Thoracic aorta (tissue), 2 donors: ENCODE results near the gene TFEB. TPM values are rescaled to one million over a fixed set of nuclear protein-coding genes. Genes with fewer than 3 reads are reported as not detected.

Source experiments
- ATAC-seq: fragments of 150-250 bp; one replicate; pipeline ENCODE4 v1.8.0; 2017; ENCODE audit warnings: low read depth; ENCODE audit not compliant: insufficient number of reproducible peaks, low FRiP score
- DNase-seq: peaks from one replicate; pipeline ENCODE4 v3.0.0-alpha.2; 2020; ENCODE audit warnings: low spot score
- H3K27ac ChIP-seq, 2 donors: fragments of 200-600 bp; sonication (generic); 1 replicate in 1 of 2; 2 replicates in 1 of 2; pipeline ENCODE4 v1.5.1; 2016; ENCODE audit warnings: mild to moderate bottlenecking in 2 of 2, moderate library complexity in 2 of 2
- H3K27me3 ChIP-seq: fragments of 200-600 bp; sonication (generic); replicated peaks from 2 replicates; pipeline ENCODE4 v1.6.0; 2016; ENCODE audit warnings: mild to moderate bottlenecking; ENCODE audit not compliant: insufficient read depth
- H3K36me3 ChIP-seq: fragments of 200-600 bp; sonication (generic); one replicate; pipeline ENCODE4 v1.5.1; 2016
- H3K4me1 ChIP-seq, 2 donors: fragments of 200-600 bp; sonication (generic); 1 replicate in 1 of 2; 2 replicates in 1 of 2; pipeline versions ENCODE4 v1.5.1 to v1.6.0; 2016; ENCODE audit warnings: low read depth in 2 of 2, mild to moderate bottlenecking in 1 of 2; ENCODE audit not compliant: control insufficient read depth in 1 of 2
- H3K4me3 ChIP-seq: fragments of 200-600 bp; sonication (generic); 2 replicates; pipeline ENCODE4 v1.5.1; 2016; ENCODE audit warnings: mild to moderate bottlenecking
- H3K9me3 ChIP-seq: fragments of 200-600 bp; sonication (generic); 2 replicates; pipeline ENCODE4 v1.5.1; 2016
- CTCF ChIP-seq: fragments of 200-600 bp; sonication (generic); IDR thresholded peaks from one replicate; pipeline ENCODE4 v1.5.1; 2019; ENCODE audit warnings: antibody characterized with exemption
- total RNA-seq, 2 donors: library from RNA; depleted of rRNA; stranded (reverse); fragments of >200 nt; gene quantifications; one replicate each; pipeline versions ENCODE4 v1.1.0 to v1.2.3, GENCODE V29; 2016

TFEB gene
- total RNA-seq, 2 donors from 2014 or later = 22.9 to 23.8 TPM

GRCh38 chr6:41670703-41671360 lies 64.6 kb downstream of the TFEB start:
- no peaks in the 10 kb centered on the region for H3K9me3 ChIP-seq
- DNase-seq = no peak
- H3K4me3 ChIP-seq = no peak overlapping the region
- no peaks in the 10 kb centered on the region for H3K27me3 ChIP-seq
- TF ChIP-seq CTCF = no peak
- H3K27ac ChIP-seq = no peak overlapping the region
- no peaks in the 10 kb centered on the region for H3K36me3 ChIP-seq
- H3K4me1 ChIP-seq = no peaks in the 10 kb centered on the region
- ATAC-seq = no peak

- Histone ChIP-seq H3K27me3 (no peaks in the 10 kb centered on the region), H3K9me3 (no peaks in the 10 kb centered on the region), H3K4me3 (no peak overlapping the region), H3K4me1 (no peaks in the 10 kb centered on the region), H3K27ac (no peak overlapping the region), H3K36me3 (no peaks in the 10 kb centered on the region)
- no peak for TF ChIP-seq CTCF
- no peak for DNase-seq
- no peak for ATAC-seq
These were observed 66.4 kb downstream of the TFEB start for GRCh38 chr6:41668968-41669367.

- Histone ChIP-seq H3K27ac (no peak overlapping the region), H3K9me3 (no peaks in the 10 kb centered on the region), H3K4me3 (no peak overlapping the region), H3K27me3 (no peaks in the 10 kb centered on the region), H3K36me3 (no peaks in the 10 kb centered on the region), H3K4me1 (no peaks in the 10 kb centered on the region)
- no peak for TF ChIP-seq CTCF
- no peak for ATAC-seq
- no peak for DNase-seq
These were observed 68.2 kb downstream of the TFEB start for GRCh38 chr6:41667195-41667594.

- no peaks in the 10 kb centered on the region for H3K9me3 ChIP-seq
- no peaks in the 10 kb centered on the region for H3K36me3 ChIP-seq
- TF ChIP-seq CTCF = no peak
- H3K4me1 ChIP-seq = no peaks in the 10 kb centered on the region
- no peaks in the 10 kb centered on the region for H3K27me3 ChIP-seq
- DNase-seq = no peak
- H3K4me3 ChIP-seq = no peak overlapping the region
- no peak for ATAC-seq
- no peak overlapping the region for H3K27ac ChIP-seq
These were observed 71.1 kb downstream of the TFEB start for GRCh38 chr6:41664271-41664670.

GRCh38 chr6:41663568-41663967 lies 71.8 kb downstream of the TFEB start:
- Histone ChIP-seq H3K4me1 (no peaks in the 10 kb centered on the region), H3K36me3 (no peaks in the 10 kb centered on the region), H3K27ac (no peak overlapping the region), H3K27me3 (no peaks in the 10 kb centered on the region), H3K4me3 (no peak overlapping the region), H3K9me3 (no peaks in the 10 kb centered on the region)
- ATAC-seq (no peak), DNase-seq (no peak)
- TF ChIP-seq CTCF = no peak
